B cell (primary cell): ENCODE data around the gene TMEM221. TPM values are rescaled to one million over a fixed set of nuclear protein-coding genes. Genes with fewer than 3 reads are reported as not detected.

Experiments used
- ATAC-seq: fragments of 200-7000 bp; cut with Tn5 transposase; one replicate; pipeline ENCODE4 v1.10.0; 2021; ENCODE audit warnings: low read depth, mild to moderate bottlenecking, moderate number of reproducible peaks, moderate library complexity
- CTCF ChIA-PET: fragments of 350-600 bp; sonication (Branson Sonifier 250); formaldehyde crosslinking; loops from one replicate; lab custom pipeline; 2021; ENCODE audit warnings: antibody characterized with exemption, inconsistent platforms; lab: Charles Lee
- POLR2A ChIA-PET: fragments of 350-600 bp; sonication (Branson Sonifier 250); formaldehyde crosslinking; loops from one replicate; lab custom pipeline; 2021; ENCODE audit warnings: antibody characterized with exemption; lab: Charles Lee
- DNase-seq: peaks from one replicate; pipeline ENCODE4 v3.0.0; 2013
- H2AFZ ChIP-seq: 2 replicates; pipeline ENCODE4 v1.6.1; 2012; ENCODE audit warnings: mild to moderate bottlenecking, low read depth, low read length; ENCODE audit not compliant: insufficient read depth, poor library complexity, severe bottlenecking
- H3K27ac ChIP-seq, 2 donors: 1 replicate in 1 of 2; 2 replicates in 1 of 2; pipeline ENCODE4 v1.5.1; 2012 to 2013; ENCODE audit warnings: low read length in 2 of 2, mild to moderate bottlenecking in 2 of 2, moderate library complexity in 1 of 2
- H3K27me3 ChIP-seq, 4 experiments: fragments of 200-600 bp in 1 of 4; sonication (generic) in 1 of 4; replicated peaks in 1 of 4; 1 replicate in 2 of 4; 2 replicates in 2 of 4; pipeline versions ENCODE4 v1.6.1 to v1.7.0; 2013 to 2016; ENCODE audit warnings: low read length in 3 of 4, mild to moderate bottlenecking in 2 of 4, mixed read lengths in 1 of 4, moderate library complexity in 1 of 4; ENCODE audit not compliant: insufficient read depth in 4 of 4, control insufficient read depth in 3 of 4; ENCODE audit errors: control extremely low read depth in 1 of 4
- H3K36me3 ChIP-seq, 2 experiments: replicated peaks in 1 of 2; 1 replicate in 1 of 2; 2 replicates in 1 of 2; pipeline versions ENCODE4 v1.6.1 to v1.7.1; 2013; ENCODE audit warnings: low read length in 1 of 2; ENCODE audit not compliant: insufficient read depth in 2 of 2, control insufficient read depth in 1 of 2; ENCODE audit errors: control extremely low read depth in 1 of 2, extremely low read depth in 1 of 2
- H3K4me1 ChIP-seq, 2 donors: fragments of 200-600 bp in 1 of 2; sonication (generic) in 1 of 2; 1 replicate in 1 of 2; 2 replicates in 1 of 2; pipeline versions ENCODE4 v1.5.1 to v1.6.1; 2013 to 2017; ENCODE audit warnings: low read length in 2 of 2; ENCODE audit not compliant: control insufficient read depth in 2 of 2, insufficient read depth in 2 of 2
- H3K4me2 ChIP-seq: replicated peaks from 2 replicates; pipeline ENCODE3; 2012; ENCODE audit warnings: mild to moderate bottlenecking, low read depth, low read length; ENCODE audit not compliant: poor library complexity, severe bottlenecking
- H3K4me3 ChIP-seq, 5 experiments: fragments of 200-600 bp in 1 of 5; sonication (generic) in 1 of 5; 1 replicate in 3 of 5; 2 replicates in 2 of 5; pipeline versions ENCODE4 v1.5.1 to v1.7.0; 2011 to 2016; ENCODE audit warnings: low read length in 4 of 5, mild to moderate bottlenecking in 4 of 5, low read depth in 2 of 5, control low read depth in 1 of 5, moderate library complexity in 1 of 5; ENCODE audit not compliant: insufficient read depth in 1 of 5; ENCODE audit errors: control extremely low read depth in 1 of 5, extremely low read depth in 1 of 5
- H3K79me2 ChIP-seq: fragments of 200-600 bp; sonication (generic); one replicate; pipeline ENCODE4 v1.6.0; 2016; ENCODE audit warnings: low read length; ENCODE audit not compliant: control insufficient read depth, insufficient read depth
- H3K9ac ChIP-seq: fragments of 200-600 bp; sonication (generic); 2 replicates; pipeline ENCODE4 v1.6.1; 2017; ENCODE audit warnings: mild to moderate bottlenecking, low read length, moderate library complexity
- H3K9me3 ChIP-seq, 3 donors: one replicate each; pipeline versions ENCODE4 v1.6.1 to v1.7.1; 2013; ENCODE audit warnings: low read length in 2 of 3; ENCODE audit not compliant: control insufficient read depth in 2 of 3, insufficient read depth in 1 of 3; ENCODE audit errors: control extremely low read depth in 1 of 3
- H4K20me1 ChIP-seq: 2 replicates; pipeline ENCODE4 v1.6.0; 2012; ENCODE audit warnings: mild to moderate bottlenecking, low read length; ENCODE audit not compliant: insufficient read depth, control insufficient read depth, poor library complexity, severe bottlenecking
- H3K27ac Mint-ChIP-seq: one replicate; pipeline ENCODE4 v1.8.0; 2021; ENCODE audit warnings: mixed read lengths
- H3K27me3 Mint-ChIP-seq: one replicate; pipeline ENCODE4 v1.8.0; 2021; ENCODE audit warnings: mixed read lengths
- H3K4me1 Mint-ChIP-seq: one replicate; pipeline ENCODE4 v1.8.0; 2021; ENCODE audit warnings: mixed read lengths
- H3K4me3 Mint-ChIP-seq: one replicate; pipeline ENCODE4 v1.8.0; 2021; ENCODE audit warnings: mixed read lengths
- H3K9me3 Mint-ChIP-seq: one replicate; pipeline ENCODE4 v1.8.0; 2022; ENCODE audit warnings: mixed read lengths; ENCODE audit not compliant: insufficient read depth
- CTCF ChIP-seq: fragments of 200-600 bp; IDR thresholded peaks from one replicate; pipeline ENCODE4 v1.8.0; 2022; ENCODE audit warnings: antibody characterized with exemption, mild to moderate bottlenecking
- WGBS: methylation state at CpG from one replicate; pipeline ENCODE4 v1.1.5; 2013; ENCODE audit warnings: missing lambda C conversion rate; ENCODE audit not compliant: insufficient coverage; 5-methylcytosine and 5-hydroxymethylcytosine counted together
- intact Hi-C: fragments of 100-400 bp; cut with micrococcal nuclease; formaldehyde crosslinking; loops from one replicate; pipeline ENCODE4 v1.10.0; 2022
- polyA plus RNA-seq: library from polyadenylated mRNA; depleted of rRNA; stranded (reverse); fragments of >200 nt; gene quantifications from 2 replicates; pipeline ENCODE4 v1.2.3, GENCODE V29; 2012
- total RNA-seq, 2 donors: library from RNA; stranded (reverse); fragments of 120-200 nt in 1 of 2; gene quantifications; 1 replicate in 1 of 2; 2 replicates in 1 of 2; pipeline versions ENCODE4 v1.2.3 to v1.2.4, GENCODE V29; 2013 to 2022

TMEM221 gene
- total and polyA plus RNA-seq, 2 donors (not counting 1 experiment from before 2014, with no cell fraction given): not detected

GRCh38 chr19:17423429-17424208 is 24.8 kb downstream of the TMEM221 start:
- no peaks in the 10 kb centered on the region for H3K9me3 Mint-ChIP-seq

More at GRCh38 chr19:17423429-17424208, 24.8 kb downstream of the TMEM221 start:
- TF ChIP-seq CTCF: no peak
- Histone ChIP-seq H3K9ac (no peak overlapping the region), H3K79me2 (peaks cover 6% of the 10 kb centered on the region), H3K27me3 (no peaks in the 10 kb centered on the region), H3K4me3 (no peak overlapping the region), H3K36me3 (peaks cover 0 to 4% of the 10 kb centered on the region in 2 experiments), H2AFZ (no peak overlapping the region), H4K20me1 (no peaks in the 10 kb centered on the region), H3K9me3 (no peaks in the 10 kb centered on the region), H3K27ac (no peak overlapping the region), H3K4me1 (peaks cover 12 to 16% of the 10 kb centered on the region in 2 donors), H3K4me2 (no peak overlapping the region)
- ChIA-PET CTCF (no interaction called here), POLR2A (no interaction called here)
- intact Hi-C loops: no loop called here
- ATAC-seq: no peak
- DNase-seq: no peak
- Mint-ChIP-seq H3K27ac (no peak overlapping the region), H3K4me3 (no peak overlapping the region), H3K27me3 (no peaks in the 10 kb centered on the region), H3K4me1 (peaks cover 15% of the 10 kb centered on the region)
- WGBS: 98% methylated on average over 11 of the region's 20 CpGs
